OCI-LY3 (cell line): ENCODE measurements around the gene TMEM54.

Experiments
- H2AFZ ChIP-seq: fragments of 200-600, 300-600 bp; shearing (Covaris generic); 2 replicates; pipeline ENCODE4 v1.6.0; 2014; ENCODE audit warnings: antibody characterized with exemption, low read depth, low read length
- H3K27ac ChIP-seq: fragments of 200-600, 300-600 bp; sonication (generic); 2 replicates; pipeline ENCODE4 v1.5.1; 2014; ENCODE audit warnings: mild to moderate bottlenecking, low read length, moderate library complexity, mixed read lengths
- H3K27me3 ChIP-seq: fragments of 200-600, 300-600 bp; sonication (generic); 2 replicates; pipeline ENCODE4 v1.6.1; 2014; ENCODE audit warnings: low read depth, low read length, mixed read lengths
- H3K36me3 ChIP-seq: fragments of 200-600, 300-600 bp; sonication (generic); replicated peaks from 2 replicates; pipeline ENCODE3; 2014; ENCODE audit warnings: low read depth, low read length, mixed read lengths
- H3K4me1 ChIP-seq: fragments of 300-600, 200-600 bp; sonication (generic); 2 replicates; pipeline ENCODE4 v1.6.1; 2014; ENCODE audit warnings: low read length, mixed read lengths
- H3K4me2 ChIP-seq: fragments of 200-600, 300-600 bp; sonication (generic); 2 replicates; pipeline ENCODE4 v1.6.1; 2014; ENCODE audit warnings: low read length, mixed read lengths
- H3K4me3 ChIP-seq: fragments of 300-600, 200-600 bp; sonication (generic); 2 replicates; pipeline ENCODE4 v1.5.1; 2014; ENCODE audit warnings: antibody characterized with exemption, mild to moderate bottlenecking, low read length, moderate library complexity
- H3K79me2 ChIP-seq: fragments of 300-600, 200-600 bp; shearing (Covaris generic); 2 replicates; pipeline ENCODE4 v1.6.1; 2014; ENCODE audit warnings: mild to moderate bottlenecking, low read length, mixed read lengths
- H3K9ac ChIP-seq: fragments of 300-600, 200-600 bp; shearing (Covaris generic); 2 replicates; pipeline ENCODE4 v1.6.0; 2014; ENCODE audit warnings: mild to moderate bottlenecking, low read length, moderate library complexity
- H3K9me3 ChIP-seq: fragments of 200-600, 300-600 bp; shearing (Covaris generic); 2 replicates; pipeline ENCODE4 v1.6.1; 2014; ENCODE audit warnings: low read length, mixed read lengths; ENCODE audit not compliant: insufficient read depth
- H4K20me1 ChIP-seq: fragments of 200-600, 300-600 bp; sonication (generic); 2 replicates; pipeline ENCODE4 v1.6.1; 2016; ENCODE audit warnings: low read length, mixed read lengths; ENCODE audit not compliant: insufficient read depth
- EZH2phosphoT487 ChIP-seq: fragments of 200-600 bp; shearing (Covaris generic); IDR thresholded peaks from 2 replicates; pipeline ENCODE4 v1.6.1; 2018; ENCODE audit warnings: antibody characterized with exemption, mixed run types, low read depth
- TF ChIP-seq, protein P1 (sequence below): fragments of 200-600, 300-600 bp; sonication (generic); IDR thresholded peaks from 2 replicates; pipeline ENCODE4 v1.5.1; 2014; ENCODE audit warnings: antibody characterized with exemption, low read length, low read depth

TMEM54 gene

DNA sequence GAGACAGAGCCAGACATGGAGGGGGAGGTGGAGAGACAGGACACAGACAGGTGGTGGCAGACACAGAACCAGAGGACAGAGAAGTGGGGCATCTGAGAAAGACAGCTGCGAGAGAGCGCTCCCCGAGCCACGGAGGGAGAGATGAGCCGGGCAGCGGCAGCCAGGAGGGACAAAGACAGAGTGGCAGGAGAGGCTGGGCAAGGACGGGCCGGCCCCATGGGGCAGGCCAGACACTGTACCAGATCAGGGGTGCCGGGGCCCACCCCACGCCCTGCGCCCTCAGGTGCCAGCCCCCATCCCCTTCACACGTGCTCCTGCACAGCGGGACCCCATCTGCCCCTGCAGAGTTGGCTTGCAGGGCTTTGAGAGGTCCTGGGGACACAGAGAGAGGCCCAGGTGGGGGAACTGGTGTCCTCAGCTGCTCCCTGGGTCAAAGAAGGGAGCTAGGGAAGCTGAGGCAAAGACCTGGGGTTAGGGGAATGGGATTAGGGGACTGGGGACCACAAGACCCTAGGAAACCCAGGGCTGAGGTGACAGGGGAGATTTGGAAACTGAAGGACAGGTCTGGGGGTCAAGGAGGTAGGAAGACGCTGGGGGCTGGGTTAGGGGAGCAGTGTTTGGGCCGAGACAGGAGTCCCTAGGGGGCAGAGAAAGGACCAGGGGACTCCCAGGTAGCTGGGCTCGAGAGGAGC is 31.1 kb downstream of the TMEM54 start:
- no peak overlapping the region for H2AFZ ChIP-seq
- H3K9ac ChIP-seq = no peak overlapping the region
- H3K9me3 ChIP-seq = no peaks in the 10 kb centered on the region
- H3K4me1 ChIP-seq = peaks cover 4% of the 10 kb centered on the region
- no peak overlapping the region for H3K4me3 ChIP-seq
- H3K4me2 ChIP-seq = no peak overlapping the region
- TF ChIP-seq, protein P1, sequence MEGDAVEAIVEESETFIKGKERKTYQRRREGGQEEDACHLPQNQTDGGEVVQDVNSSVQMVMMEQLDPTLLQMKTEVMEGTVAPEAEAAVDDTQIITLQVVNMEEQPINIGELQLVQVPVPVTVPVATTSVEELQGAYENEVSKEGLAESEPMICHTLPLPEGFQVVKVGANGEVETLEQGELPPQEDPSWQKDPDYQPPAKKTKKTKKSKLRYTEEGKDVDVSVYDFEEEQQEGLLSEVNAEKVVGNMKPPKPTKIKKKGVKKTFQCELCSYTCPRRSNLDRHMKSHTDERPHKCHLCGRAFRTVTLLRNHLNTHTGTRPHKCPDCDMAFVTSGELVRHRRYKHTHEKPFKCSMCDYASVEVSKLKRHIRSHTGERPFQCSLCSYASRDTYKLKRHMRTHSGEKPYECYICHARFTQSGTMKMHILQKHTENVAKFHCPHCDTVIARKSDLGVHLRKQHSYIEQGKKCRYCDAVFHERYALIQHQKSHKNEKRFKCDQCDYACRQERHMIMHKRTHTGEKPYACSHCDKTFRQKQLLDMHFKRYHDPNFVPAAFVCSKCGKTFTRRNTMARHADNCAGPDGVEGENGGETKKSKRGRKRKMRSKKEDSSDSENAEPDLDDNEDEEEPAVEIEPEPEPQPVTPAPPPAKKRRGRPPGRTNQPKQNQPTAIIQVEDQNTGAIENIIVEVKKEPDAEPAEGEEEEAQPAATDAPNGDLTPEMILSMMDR = no peak
- TF ChIP-seq EZH2phosphoT487 = no peak
- H3K79me2 ChIP-seq = no peaks in the 10 kb centered on the region
- H4K20me1 ChIP-seq = no peaks in the 10 kb centered on the region
- H3K27me3 ChIP-seq = no peaks in the 10 kb centered on the region; the same call in 1 of the 2 replicates
- no peak overlapping the region for H3K27ac ChIP-seq
- H3K36me3 ChIP-seq = no peaks in the 10 kb centered on the region

DNA sequence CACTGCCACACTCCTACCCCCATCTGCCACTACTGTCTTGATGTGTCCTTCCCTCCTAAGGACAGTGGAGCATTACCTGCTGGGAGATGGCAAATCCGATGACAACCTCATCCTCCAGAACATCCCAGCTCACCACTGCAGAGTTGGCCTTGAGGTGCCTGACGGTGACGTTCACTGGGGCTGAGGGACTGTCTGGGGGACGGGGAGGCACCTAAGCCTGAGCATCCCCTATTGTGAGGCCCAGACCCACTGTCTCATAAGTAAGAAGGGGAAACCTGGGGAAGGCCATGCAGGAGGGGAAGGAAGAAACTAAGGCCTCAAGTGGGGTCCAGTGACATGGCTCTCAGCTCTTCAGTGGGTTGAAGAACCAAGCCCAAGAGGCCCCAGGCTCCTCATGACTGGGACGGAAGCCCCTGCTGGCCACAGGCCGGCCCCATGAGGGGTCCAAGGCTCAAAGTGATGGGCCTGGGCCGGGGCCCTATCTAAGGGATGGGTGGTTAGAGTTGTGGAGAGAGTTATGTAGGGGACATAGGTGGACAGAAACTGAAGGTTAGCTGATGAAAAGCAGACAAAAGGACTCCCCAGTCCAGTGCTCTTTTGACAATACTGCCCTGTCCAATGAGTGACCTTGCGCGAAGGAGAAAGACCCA is 32.3 kb downstream of the TMEM54 start:
- H3K9ac ChIP-seq = no peak overlapping the region
- no peak overlapping the region for H3K27ac ChIP-seq
- H4K20me1 ChIP-seq = no peaks in the 10 kb centered on the region
- no peak overlapping the region for H2AFZ ChIP-seq
- no peaks in the 10 kb centered on the region for H3K79me2 ChIP-seq
- H3K36me3 ChIP-seq = no peaks in the 10 kb centered on the region
- TF ChIP-seq, protein P1 = no peak
- no peak for TF ChIP-seq EZH2phosphoT487
- H3K9me3 ChIP-seq = no peaks in the 10 kb centered on the region
- H3K4me2 ChIP-seq = no peak overlapping the region
- H3K4me1 ChIP-seq = peaks cover 10% of the 10 kb centered on the region
- no peaks in the 10 kb centered on the region; the same call in 1 of the 2 replicates for H3K27me3 ChIP-seq
- H3K4me3 ChIP-seq = no peak overlapping the region

DNA sequence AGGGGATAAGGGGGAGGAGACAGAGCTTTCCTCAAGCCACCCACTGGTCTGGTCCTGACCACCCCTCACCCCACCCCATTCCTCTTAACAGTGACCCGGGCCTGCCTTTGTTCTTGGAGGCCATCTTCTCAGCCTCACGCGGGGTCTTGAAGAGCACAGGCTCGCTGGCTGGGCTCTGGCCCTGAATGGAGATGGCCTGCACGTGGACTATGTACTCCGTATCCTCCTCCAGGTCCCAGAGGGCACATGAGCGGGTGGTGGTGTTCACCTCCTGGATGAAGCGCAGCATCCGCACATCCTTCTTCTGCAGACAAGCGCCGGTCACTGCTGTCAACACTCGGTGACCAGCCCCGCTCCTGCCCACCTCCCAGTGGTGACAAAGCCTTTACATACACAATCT is 33.1 kb downstream of the TMEM54 start:
- Histone ChIP-seq H3K79me2 (no peaks in the 10 kb centered on the region), H4K20me1 (no peaks in the 10 kb centered on the region), H3K4me2 (no peak overlapping the region), H2AFZ (no peak overlapping the region), H3K27me3 (no peaks in the 10 kb centered on the region; the same call in 1 of the 2 replicates), H3K9ac (no peak overlapping the region), H3K9me3 (no peaks in the 10 kb centered on the region), H3K27ac (no peak overlapping the region), H3K4me1 (peaks cover 15% of the 10 kb centered on the region), H3K4me3 (no peak overlapping the region), H3K36me3 (no peaks in the 10 kb centered on the region)
- TF ChIP-seq EZH2phosphoT487 = no peak
- TF ChIP-seq, protein P1 = no peak

DNA sequence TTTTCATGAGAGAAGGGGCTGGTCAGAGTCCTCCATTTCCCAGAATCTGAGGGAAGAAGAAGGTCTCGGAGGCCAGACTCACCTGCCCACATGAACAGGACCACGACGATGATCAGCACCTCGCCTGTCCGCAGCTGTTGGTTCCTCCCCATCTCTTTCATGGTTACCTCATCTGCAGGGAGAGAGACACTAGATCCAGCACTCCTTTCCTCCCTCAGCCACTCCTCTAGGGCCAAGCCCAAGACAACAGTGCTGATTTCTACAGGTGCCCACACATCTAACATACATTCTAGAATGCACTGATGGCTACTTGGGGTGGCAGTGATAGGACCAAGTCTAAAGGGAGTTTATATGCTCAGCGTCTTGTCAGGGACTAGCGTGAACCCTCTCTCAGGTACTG is 33.5 kb downstream of the TMEM54 start:
- Histone ChIP-seq H3K4me3 (no peak overlapping the region), H3K36me3 (no peaks in the 10 kb centered on the region), H3K79me2 (no peaks in the 10 kb centered on the region), H3K9me3 (no peaks in the 10 kb centered on the region), H3K27ac (no peak overlapping the region), H2AFZ (no peak overlapping the region), H3K4me2 (no peak overlapping the region), H3K4me1 (peaks cover 15% of the 10 kb centered on the region), H3K27me3 (no peaks in the 10 kb centered on the region; the same call in 1 of the 2 replicates), H3K9ac (no peak overlapping the region), H4K20me1 (no peaks in the 10 kb centered on the region)
- TF ChIP-seq, protein P1 = no peak
- no peak for TF ChIP-seq EZH2phosphoT487
